Measurements from ENCODE around the gene DSG4.

- no peak for TF ChIP-seq CTCF (IDR thresholded peaks at IDR 0.05)
- no peak for TF ChIP-seq EZH2 (IDR thresholded peaks at IDR 0.05)
- TF ChIP-seq EZH2phosphoT487 (IDR thresholded peaks at IDR 0.05): no peak
Observed at GRCh38 chr18:31436825-31437224, 60.2 kb downstream of the DSG4 start.
